OCI-LY1 (cell line): ENCODE data around the gene HMGCLL1.

Experiments
- H2AFZ ChIP-seq: fragments of 200-600 bp; sonication (generic), shearing (Covaris generic); 2 replicates; pipeline ENCODE4 v1.6.0; 2014; ENCODE audit warnings: antibody characterized with exemption, mild to moderate bottlenecking, low read length
- H3F3A ChIP-seq: fragments of 200-600 bp; sonication (generic), shearing (Covaris generic); 2 replicates; pipeline ENCODE4 v1.6.0; 2014; ENCODE audit warnings: mild to moderate bottlenecking, antibody characterized with exemption, low read length, moderate library complexity; ENCODE audit not compliant: insufficient read depth
- H3K27ac ChIP-seq: fragments of 200-600 bp; sonication (generic); 2 replicates; pipeline ENCODE4 v1.5.1; 2014; ENCODE audit warnings: low read length, mixed run types, mild to moderate bottlenecking, low read depth; ENCODE audit not compliant: poor library complexity, severe bottlenecking
- H3K27me3 ChIP-seq: fragments of 200-600 bp; sonication (generic); 2 replicates; pipeline ENCODE4 v1.6.0; 2014; ENCODE audit warnings: antibody characterized with exemption, mild to moderate bottlenecking, low read length, moderate library complexity; ENCODE audit not compliant: insufficient read depth
- H3K36me3 ChIP-seq: fragments of 200-600 bp; sonication (generic); 2 replicates; pipeline ENCODE4 v1.6.1; 2014; ENCODE audit warnings: mild to moderate bottlenecking, antibody characterized with exemption, low read length, moderate library complexity, mixed read lengths; ENCODE audit not compliant: insufficient read depth
- H3K4me1 ChIP-seq: fragments of 200-600 bp; sonication (generic); 2 replicates; pipeline ENCODE4 v1.5.1; 2014; ENCODE audit warnings: mild to moderate bottlenecking, low read length, moderate library complexity; ENCODE audit not compliant: insufficient read depth, severe bottlenecking
- H3K4me2 ChIP-seq: fragments of 200-600 bp; sonication (generic), shearing (Covaris generic); 2 replicates; pipeline ENCODE4 v1.6.1; 2014; ENCODE audit warnings: low read length
- H3K4me3 ChIP-seq: fragments of 200-600 bp; sonication (generic); 2 replicates; pipeline ENCODE4 v1.5.1; 2014; ENCODE audit warnings: low read length, low read depth, mild to moderate bottlenecking, mixed read lengths; ENCODE audit not compliant: poor library complexity, severe bottlenecking
- H3K79me2 ChIP-seq: fragments of 200-600 bp; shearing (Covaris generic); 2 replicates; pipeline ENCODE4 v1.6.1; 2016; ENCODE audit warnings: mixed run types, low read length, mixed read lengths; ENCODE audit not compliant: insufficient read depth
- H3K9ac ChIP-seq: fragments of 200-600 bp; sonication (generic), shearing (Covaris generic); 2 replicates; pipeline ENCODE4 v1.6.1; 2014; ENCODE audit warnings: mild to moderate bottlenecking, low read length, mixed read lengths
- H3K9me2 ChIP-seq: fragments of 200-600 bp; sonication (generic), shearing (Covaris generic); 2 replicates; pipeline ENCODE4 v1.6.1; 2014; ENCODE audit warnings: low read depth, mild to moderate bottlenecking, low read length, mixed read lengths
- H3K9me3 ChIP-seq: fragments of 200-600 bp; shearing (Covaris generic); 2 replicates; pipeline ENCODE4 v1.6.1; 2014; ENCODE audit warnings: low read length, mixed read lengths
- H4K20me1 ChIP-seq: fragments of 200-600 bp; sonication (generic), shearing (Covaris generic); 2 replicates; pipeline ENCODE4 v1.6.0; 2016; ENCODE audit warnings: mild to moderate bottlenecking, low read length; ENCODE audit not compliant: insufficient read depth
- CTCF ChIP-seq: fragments of 200-600 bp; sonication (generic), shearing (Covaris generic); IDR thresholded peaks from 2 replicates; pipeline ENCODE4 v1.5.1; 2017; ENCODE audit warnings: mild to moderate bottlenecking, antibody characterized with exemption, low read length, moderate library complexity, mixed read lengths
- EZH2 ChIP-seq: fragments of 200-600 bp; sonication (generic), shearing (Covaris generic); IDR thresholded peaks from 2 replicates; pipeline ENCODE4 v1.8.0; 2017; ENCODE audit warnings: borderline replicate concordance, mixed run types, mild to moderate bottlenecking, antibody characterized with exemption, low read length, moderate library complexity, mixed read lengths

Gene HMGCLL1

GRCh38 chr6:55530931-55531330 lies 48.1 kb downstream of the HMGCLL1 start:
- no peak for TF ChIP-seq CTCF
- no peak for TF ChIP-seq EZH2
- Histone ChIP-seq H3K27ac (no peak overlapping the region), H3F3A (no peaks in the 10 kb centered on the region), H3K27me3 (no peaks in the 10 kb centered on the region), H4K20me1 (no peaks in the 10 kb centered on the region), H3K9me3 (no peaks in the 10 kb centered on the region), H3K4me1 (no peaks in the 10 kb centered on the region), H3K9ac (no peak overlapping the region), H2AFZ (no peak overlapping the region), H3K9me2 (no peaks in the 10 kb centered on the region), H3K4me3 (no peak overlapping the region), H3K79me2 (no peaks in the 10 kb centered on the region), H3K4me2 (no peak overlapping the region), H3K36me3 (no peaks in the 10 kb centered on the region)

GRCh38 chr6:55528624-55529023 lies 50.4 kb downstream of the HMGCLL1 start:
- no peaks in the 10 kb centered on the region for H3K27me3 ChIP-seq
- H3K9me2 ChIP-seq = no peaks in the 10 kb centered on the region
- no peaks in the 10 kb centered on the region for H3K4me1 ChIP-seq
- no peak overlapping the region for H3K9ac ChIP-seq
- no peaks in the 10 kb centered on the region for H3K79me2 ChIP-seq
- H4K20me1 ChIP-seq = no peaks in the 10 kb centered on the region
- no peaks in the 10 kb centered on the region for H3F3A ChIP-seq
- no peaks in the 10 kb centered on the region for H3K36me3 ChIP-seq
- no peak overlapping the region for H3K4me2 ChIP-seq
- no peak overlapping the region for H3K4me3 ChIP-seq
- H2AFZ ChIP-seq = no peak overlapping the region
- H3K9me3 ChIP-seq = no peaks in the 10 kb centered on the region
- TF ChIP-seq EZH2 (no peak), CTCF (peak; percentile 52; the same call in 1 of the 2 replicates)
- no peak overlapping the region for H3K27ac ChIP-seq

GRCh38 chr6:55524441-55524840 lies 54.6 kb downstream of the HMGCLL1 start:
- Histone ChIP-seq H3K79me2 (no peaks in the 10 kb centered on the region), H3K9ac (no peak overlapping the region), H3K27ac (no peak overlapping the region), H3K27me3 (no peaks in the 10 kb centered on the region), H3K36me3 (no peaks in the 10 kb centered on the region), H4K20me1 (no peaks in the 10 kb centered on the region), H3K4me2 (no peak overlapping the region), H3F3A (no peaks in the 10 kb centered on the region), H3K4me1 (no peaks in the 10 kb centered on the region), H3K9me3 (no peaks in the 10 kb centered on the region), H2AFZ (no peak overlapping the region), H3K4me3 (no peak overlapping the region), H3K9me2 (no peaks in the 10 kb centered on the region)
- TF ChIP-seq CTCF = no peak
- no peak for TF ChIP-seq EZH2
